SHP77 (cell line): Measurements from ENCODE around the gene DEFB124.
"Not testable (repeated sequence)": the region's sequence is repeated elsewhere in the genome, so short reads cannot be mapped to it uniquely, and the experiment has no call there.

Experiments
- DNase-seq, 2 experiments: peaks; one replicate each; lab custom pipeline; 2025; lab: John Stamatoyannopoulos, UW

Gene DEFB124, protein sequence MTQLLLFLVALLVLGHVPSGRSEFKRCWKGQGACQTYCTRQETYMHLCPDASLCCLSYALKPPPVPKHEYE

GRCh38 chr20:31474758-31475427 lies at the start of gene DEFB124, which contains the start of gene REM1:
DEFB124 (minus strand) TSS chr20:31475127; CDS start chr20:31473013, 2,114 bp downstream.
REM1 (plus strand) TSS chr20:31475288; CDS start chr20:31476446, 1,158 bp downstream.
- DNase-seq: no peak

DNA sequence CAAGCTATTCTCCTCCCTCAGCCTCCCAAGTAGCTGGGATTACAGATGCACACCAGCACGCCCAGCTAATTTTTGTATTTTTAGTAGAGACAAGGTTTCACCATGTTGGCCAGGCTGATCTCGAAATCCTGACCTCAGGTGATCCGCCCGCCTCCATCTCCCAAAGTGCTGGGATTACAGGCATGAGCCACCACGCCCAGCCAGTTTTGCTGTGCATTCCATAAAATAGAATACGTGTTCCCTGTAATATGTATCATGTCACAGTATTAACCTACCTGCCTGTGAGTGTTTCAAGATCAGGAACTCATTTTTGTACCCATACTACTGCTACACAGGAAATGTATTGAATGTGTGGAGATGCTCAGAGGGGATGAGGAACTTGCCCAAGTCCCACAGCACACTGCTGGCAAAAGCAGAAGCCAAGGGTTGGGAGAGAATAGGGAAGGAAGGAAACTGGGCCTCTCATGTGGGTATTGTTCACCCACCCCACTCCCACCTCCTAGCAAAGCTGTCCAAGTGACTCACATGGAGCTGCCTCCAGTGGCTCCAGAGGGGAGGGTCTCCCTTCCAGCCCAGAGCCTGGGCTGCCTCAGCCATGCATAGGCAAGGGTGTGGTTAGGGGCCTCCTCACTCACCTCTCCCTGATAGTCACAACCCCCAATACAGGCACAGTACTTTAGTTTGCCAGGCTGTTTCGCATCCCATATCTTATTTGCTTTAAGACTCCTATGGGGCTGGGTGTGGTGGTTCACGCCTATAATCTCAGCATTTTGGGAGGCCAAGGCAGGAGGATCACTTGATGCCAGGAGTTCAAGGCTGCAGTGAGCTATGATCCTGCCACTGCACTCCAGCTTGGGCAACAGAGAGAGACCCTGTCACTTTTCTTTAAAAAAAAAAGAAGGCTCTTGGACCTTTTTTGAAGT lies 48.7 kb upstream of the DEFB124 start:
- no peak for DNase-seq

- DNase-seq: no peak
Observed at GRCh38 chr20:31522731-31523130, 47.8 kb upstream of the DEFB124 start.

- DNase-seq: not testable (repeated sequence)
Observed at GRCh38 chr20:31521267-31521666, 46.3 kb upstream of the DEFB124 start.

DNA sequence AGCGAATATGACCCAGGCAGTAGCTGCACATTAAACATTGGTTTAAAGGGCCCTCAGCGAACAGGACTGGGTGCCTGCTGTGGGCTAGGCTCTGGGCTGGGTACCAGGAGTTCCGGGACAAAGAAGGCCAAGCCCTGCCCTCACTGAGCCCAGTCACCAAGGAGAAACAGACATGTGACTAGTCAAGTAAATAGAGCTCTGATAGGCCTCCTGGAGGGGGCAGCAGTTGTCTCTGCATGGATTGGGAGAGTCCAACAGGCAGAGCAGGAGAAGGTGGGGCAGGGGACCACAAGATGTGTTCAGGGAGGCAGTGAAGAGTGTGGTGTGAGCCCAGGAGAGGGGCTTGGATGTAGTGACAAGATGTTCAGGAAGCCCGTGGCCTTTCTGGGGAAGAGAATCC lies 42.4 kb upstream of the DEFB124 start:
- DNase-seq: peak; percentile 68 to 77

DNA sequence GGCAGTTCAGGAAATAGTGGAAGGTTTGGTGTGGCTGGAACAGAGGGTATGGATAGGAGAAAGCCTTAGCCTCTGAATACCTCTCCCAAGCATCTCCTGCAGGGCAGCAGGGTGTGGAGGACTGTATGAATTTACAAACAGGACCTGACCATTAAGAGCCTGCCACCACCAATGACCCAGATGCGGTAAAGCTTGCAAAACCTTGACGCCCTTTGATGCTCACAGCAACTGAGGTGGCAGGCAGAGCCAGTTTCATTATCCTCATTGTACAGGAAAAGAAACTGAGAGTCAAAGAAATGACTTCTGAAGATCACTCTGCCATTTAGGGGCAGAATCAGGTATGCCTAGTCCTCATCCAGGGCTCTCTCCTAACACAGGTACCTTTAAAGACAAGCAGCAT lies 41.7 kb upstream of the DEFB124 start:
- DNase-seq: no peak

GRCh38 chr20:31516166-31516565 lies 41.2 kb upstream of the DEFB124 start:
- no peak for DNase-seq

- DNase-seq: no peak
Observed at GRCh38 chr20:31515775-31516107, 40.8 kb upstream of the DEFB124 start.

GRCh38 chr20:31515072-31515774 lies 40.3 kb upstream of the DEFB124 start:
- DNase-seq: no peak

DNA sequence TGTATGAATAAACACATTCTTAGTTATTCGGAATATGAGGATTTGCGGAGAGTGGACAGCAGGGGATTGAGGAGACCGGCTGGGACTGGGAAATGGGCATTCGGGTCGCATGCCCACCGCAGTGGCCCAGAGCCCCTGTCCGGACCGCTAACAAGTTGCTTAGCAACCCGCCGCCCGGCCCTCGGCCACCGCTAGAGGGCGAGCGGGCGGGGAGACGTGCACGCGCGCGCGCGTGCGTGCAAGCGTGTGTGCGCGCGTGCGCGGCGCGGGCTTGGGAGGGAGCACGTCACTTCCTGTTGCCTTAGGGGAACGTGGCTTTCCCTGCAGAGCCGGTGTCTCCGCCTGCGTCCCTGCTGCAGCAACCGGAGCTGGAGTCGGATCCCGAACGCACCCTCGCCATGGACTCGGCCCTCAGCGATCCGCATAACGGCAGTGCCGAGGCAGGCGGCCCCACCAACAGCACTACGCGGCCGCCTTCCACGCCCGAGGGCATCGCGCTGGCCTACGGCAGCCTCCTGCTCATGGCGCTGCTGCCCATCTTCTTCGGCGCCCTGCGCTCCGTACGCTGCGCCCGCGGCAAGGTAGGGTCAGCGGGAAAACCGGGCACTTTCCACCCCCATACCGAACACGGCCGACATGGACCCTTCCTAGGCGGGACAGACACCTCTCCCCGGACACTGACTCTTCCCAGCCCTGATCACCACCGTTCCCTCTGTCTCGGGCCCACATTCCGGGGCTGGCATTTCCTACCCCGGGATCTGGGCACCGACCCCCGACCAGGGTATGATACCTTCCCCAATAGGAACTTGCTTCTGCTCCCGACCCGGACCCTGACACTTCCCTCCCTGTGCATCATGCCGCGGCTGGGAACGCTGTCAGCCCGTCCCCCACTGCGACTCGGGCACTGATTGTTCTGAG lies 39.5 kb upstream of the DEFB124 start, which contains the start of gene HM13:
Gene HM13, plus strand, starts transcription at position 289 of the 918 bp plus-strand sequence. Its CDS starts 110 bp downstream, at position 399.
- peak; percentile 96 to 98 for DNase-seq

- DNase-seq: peak; percentile 32 to 35
Observed at GRCh38 chr20:31508517-31509244, 33.8 kb upstream of the DEFB124 start.

GRCh38 chr20:31505903-31506302 lies 31.0 kb upstream of the DEFB124 start:
- DNase-seq: no peak

DNA sequence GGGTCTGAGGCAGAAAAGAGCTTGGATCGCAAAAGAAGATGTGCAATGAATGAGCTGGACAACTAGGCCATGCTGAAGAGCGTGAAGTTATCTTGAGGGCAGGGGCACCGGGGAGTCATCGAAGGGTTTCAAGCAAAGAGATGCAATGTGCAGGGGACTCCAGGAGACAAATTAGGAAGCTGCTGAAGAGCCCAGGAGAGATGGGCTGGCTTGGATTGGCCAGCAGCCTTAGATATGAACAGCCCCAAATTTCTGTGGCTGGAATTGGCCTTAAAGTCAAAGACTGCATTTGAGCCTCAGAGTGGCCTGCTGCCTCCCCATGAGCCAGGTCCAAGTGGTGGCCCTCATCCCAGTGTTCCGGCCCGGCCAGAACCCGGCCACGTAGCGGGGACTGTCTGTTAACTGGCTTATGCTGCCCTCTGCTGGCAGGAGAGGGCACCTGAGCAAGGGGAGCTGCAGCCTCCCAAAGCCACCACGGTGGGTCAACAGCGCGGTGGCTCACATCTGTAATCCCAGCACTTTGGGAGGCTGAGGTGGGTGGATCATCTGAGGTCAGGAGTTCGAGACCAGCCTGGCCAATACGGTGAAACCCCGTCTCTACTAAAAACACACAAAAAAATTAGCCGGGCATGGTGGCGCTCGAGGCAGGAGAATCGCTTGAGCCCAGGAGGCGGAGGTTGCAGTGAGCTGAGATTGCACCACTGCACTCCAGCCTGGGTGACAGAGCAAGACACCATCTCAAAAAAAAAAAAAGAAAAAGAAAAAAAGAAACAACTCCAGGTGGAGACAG lies 28.2 kb upstream of the DEFB124 start:
- peak; percentile 85 to 88 for DNase-seq

GRCh38 chr20:31500527-31500926 lies 25.6 kb upstream of the DEFB124 start:
- no peak for DNase-seq

- no peak for DNase-seq
Observed at GRCh38 chr20:31497838-31498540, 23.1 kb upstream of the DEFB124 start.

- no peak for DNase-seq
Observed at GRCh38 chr20:31496761-31497295, 21.9 kb upstream of the DEFB124 start.

DNA sequence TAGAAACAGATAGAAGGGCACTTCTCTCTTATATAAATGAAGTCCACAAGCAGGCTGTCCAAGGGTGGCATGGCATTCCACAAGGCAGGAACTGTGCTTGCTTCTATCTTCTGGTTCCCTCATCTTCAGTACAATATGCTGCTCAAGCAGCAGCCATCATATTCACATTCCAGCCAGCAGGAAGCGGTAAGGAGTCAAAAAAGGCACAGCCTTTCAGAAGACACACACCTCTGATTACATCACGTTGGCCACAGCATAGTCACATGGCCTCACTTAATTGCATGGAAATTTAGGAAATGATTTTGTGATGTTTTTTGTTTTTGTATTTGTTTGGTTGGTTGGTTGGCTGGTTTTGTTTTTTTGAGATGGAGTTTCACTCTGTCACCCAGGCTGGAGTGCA lies 19.2 kb upstream of the DEFB124 start:
- DNase-seq: peak in 1 of 2 experiments; percentile 11

GRCh38 chr20:31490752-31491151 lies 15.8 kb upstream of the DEFB124 start:
- DNase-seq: no peak

DNA sequence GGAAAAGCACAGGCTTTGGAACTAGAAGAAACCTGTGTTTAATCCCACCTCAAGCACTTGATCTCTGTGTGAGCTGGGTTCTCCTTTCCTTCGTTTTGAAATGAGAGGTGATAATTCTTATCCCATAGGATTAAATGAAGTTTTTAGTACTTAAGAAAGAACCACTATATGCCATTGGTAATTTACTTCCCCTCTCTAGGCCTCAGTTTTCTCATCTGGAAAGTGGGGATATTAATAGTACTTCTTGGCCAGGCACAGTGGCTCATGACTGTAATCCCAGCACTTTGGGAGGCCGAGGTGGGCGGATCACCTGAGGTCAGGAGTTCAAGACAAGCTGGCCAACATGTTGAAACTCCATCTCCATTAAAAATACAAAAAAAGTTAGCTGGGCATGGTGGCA lies 14.2 kb upstream of the DEFB124 start:
- no peak for DNase-seq
